Esophagus muscularis mucosa (tissue), 3 donors: ENCODE results near the gene CCDC77.

Experiments used
- POLR2AphosphoS5 ChIP-seq, 2 donors: sonication (generic); formaldehyde crosslinking; IDR thresholded peaks; one replicate each; pipeline ENCODE4 v1.6.1; 2017; ENCODE audit warnings: antibody characterized with exemption in 2 of 2
- TF ChIP-seq, protein P1 (sequence below), 3 experiments: fragments of 200-600 bp in 2 of 3; fragments of 450-650 bp in 1 of 3; sonication (generic) in 2 of 3; IDR thresholded peaks; one replicate each; pipeline ENCODE4 v1.5.1; 2017 to 2019; ENCODE audit warnings: antibody characterized with exemption in 3 of 3, mild to moderate bottlenecking in 2 of 3, moderate library complexity in 1 of 3

DNA sequence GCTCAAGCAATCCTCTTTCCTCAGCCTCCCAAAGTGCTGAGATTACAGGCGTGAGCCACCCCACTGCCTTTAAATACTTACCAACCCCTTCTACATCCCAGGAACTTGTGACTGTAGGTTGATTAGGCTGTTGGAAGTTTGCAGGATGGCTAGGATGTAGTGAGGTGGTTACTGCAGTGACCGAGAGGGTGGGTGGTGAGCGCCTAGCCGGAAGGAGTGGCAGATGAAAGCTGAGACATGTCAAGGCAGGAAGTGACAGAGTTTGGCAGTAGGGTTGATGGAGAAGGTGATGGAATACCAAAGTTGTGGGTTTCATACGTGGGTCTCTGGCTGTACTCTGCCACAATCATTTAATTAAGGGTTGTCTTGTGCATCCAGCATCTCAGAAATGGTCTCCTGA is 71.8 kb downstream of the CCDC77 start:
- TF ChIP-seq, protein P1, sequence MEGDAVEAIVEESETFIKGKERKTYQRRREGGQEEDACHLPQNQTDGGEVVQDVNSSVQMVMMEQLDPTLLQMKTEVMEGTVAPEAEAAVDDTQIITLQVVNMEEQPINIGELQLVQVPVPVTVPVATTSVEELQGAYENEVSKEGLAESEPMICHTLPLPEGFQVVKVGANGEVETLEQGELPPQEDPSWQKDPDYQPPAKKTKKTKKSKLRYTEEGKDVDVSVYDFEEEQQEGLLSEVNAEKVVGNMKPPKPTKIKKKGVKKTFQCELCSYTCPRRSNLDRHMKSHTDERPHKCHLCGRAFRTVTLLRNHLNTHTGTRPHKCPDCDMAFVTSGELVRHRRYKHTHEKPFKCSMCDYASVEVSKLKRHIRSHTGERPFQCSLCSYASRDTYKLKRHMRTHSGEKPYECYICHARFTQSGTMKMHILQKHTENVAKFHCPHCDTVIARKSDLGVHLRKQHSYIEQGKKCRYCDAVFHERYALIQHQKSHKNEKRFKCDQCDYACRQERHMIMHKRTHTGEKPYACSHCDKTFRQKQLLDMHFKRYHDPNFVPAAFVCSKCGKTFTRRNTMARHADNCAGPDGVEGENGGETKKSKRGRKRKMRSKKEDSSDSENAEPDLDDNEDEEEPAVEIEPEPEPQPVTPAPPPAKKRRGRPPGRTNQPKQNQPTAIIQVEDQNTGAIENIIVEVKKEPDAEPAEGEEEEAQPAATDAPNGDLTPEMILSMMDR (IDR thresholded peaks at IDR 0.05): no peak
- TF ChIP-seq POLR2AphosphoS5 (IDR thresholded peaks at IDR 0.05): no peak
